Kidney (tissue), 14 donors: ENCODE measurements around the gene DSTN. TPM values are rescaled to one million over a fixed set of nuclear protein-coding genes. Genes with fewer than 3 reads are reported as not detected.

Experiments used
- DNase-seq, 5 donors: peaks; one replicate each; pipeline ENCODE4 v3.0.0-alpha.2; 2013 to 2020
- FAIRE-seq: peaks from 2 replicates; lab custom pipeline; 2012; peaks lifted over from hg19 to GRCh38; lab: Jason Lieb, UNC
- H3K27ac ChIP-seq, 2 donors: one replicate each; pipeline ENCODE4 v1.7.0; 2013; ENCODE audit warnings: low read depth in 2 of 2, low read length in 2 of 2, inconsistent platforms in 1 of 2
- H3K27me3 ChIP-seq: one replicate; pipeline ENCODE4 v1.7.1; 2013; ENCODE audit warnings: low read length, inconsistent platforms; ENCODE audit not compliant: control insufficient read depth, insufficient read depth
- H3K36me3 ChIP-seq, 3 donors: one replicate each; pipeline versions ENCODE4 v1.7.0 to v1.7.1; 2013; ENCODE audit warnings: low read length in 3 of 3, control low read depth in 1 of 3, inconsistent platforms in 1 of 3; ENCODE audit not compliant: insufficient read depth in 3 of 3, control insufficient read depth in 2 of 3
- H3K4me1 ChIP-seq, 3 donors: one replicate each; pipeline versions ENCODE4 v1.7.0 to v1.7.1; 2013; ENCODE audit warnings: low read length in 3 of 3, inconsistent platforms in 1 of 3, low read depth in 1 of 3; ENCODE audit not compliant: control insufficient read depth in 2 of 3, insufficient read depth in 2 of 3
- H3K4me3 ChIP-seq, 3 donors: one replicate each; pipeline versions ENCODE4 v1.7.0 to v1.8.1; 2013; ENCODE audit warnings: low read length in 3 of 3, control low read depth in 1 of 3, inconsistent platforms in 1 of 3
- H3K9ac ChIP-seq, 3 donors: one replicate each; pipeline versions ENCODE4 v1.7.0 to v1.7.1; 2013; ENCODE audit warnings: low read length in 3 of 3, control low read depth in 1 of 3, inconsistent platforms in 1 of 3
- H3K9me3 ChIP-seq, 3 donors: one replicate each; pipeline versions ENCODE4 v1.7.0 to v1.7.1; 2013; ENCODE audit warnings: low read length in 3 of 3, control low read depth in 1 of 3, inconsistent platforms in 1 of 3; ENCODE audit not compliant: control insufficient read depth in 2 of 3, insufficient read depth in 1 of 3
- CTCF ChIP-seq: IDR thresholded peaks from 3 replicates; pipeline ENCODE4 v1.5.1; 2012; ENCODE audit warnings: mild to moderate bottlenecking, moderate library complexity, borderline replicate concordance; ENCODE audit not compliant: insufficient read depth; ENCODE audit errors: extremely low read depth
- intact Hi-C: fragments of 100-400 bp; cut with DNase I; formaldehyde crosslinking; loops from one replicate; pipeline ENCODE4 v1.11.1; 2022
- polyA plus RNA-seq: library from polyadenylated mRNA; stranded (reverse); fragments of 350-450 nt; fragmentation: Illumina TruSeq; extraction: RNeasy Lipid Tissue Mini Kit (QIAGEN cat#74804); gene quantifications from one replicate; pipeline ENCODE4 v1.2.3, GENCODE V29; 2014; ENCODE audit warnings: low read depth, low replicate concordance; ENCODE audit not compliant: insufficient read depth
- total RNA-seq: library from RNA; stranded (reverse); fragmentation: NEBNext Ultra II Directional; extraction: Animal tissue kit (Norgen Biotek cat#: 25700); gene quantifications from one replicate; pipeline ENCODE4 v1.2.1, GENCODE V29; 2021
- donor health status: control.
- donor health status: control.
- donor health status: control.
- donor health status: control.
- donor health status: control.
- donor health status: DM: yes; HTN: yes; CAD: no.
- donor health status: Normal renal cell carcinoma (clear cell type).

DSTN gene
- total and polyA plus RNA-seq, 2 donors from 2014 or later: 409 to 525 TPM

- DNase-seq (peak in 3 of 5 donors; percentile 7 to 61 (median 35)), FAIRE-seq (no peak)
- Histone ChIP-seq H3K9me3 (no peaks in the 10 kb centered on the region), H3K4me3 (no peak overlapping the region), H3K9ac (no peak overlapping the region), H3K36me3 (peaks cover 0 to 35% (median 29%) of the 10 kb centered on the region in 3 donors), H3K27me3 (no peaks in the 10 kb centered on the region), H3K27ac (no peak overlapping the region), H3K4me1 (peaks cover 0 to 7% (median 0%) of the 10 kb centered on the region in 3 donors)
- intact Hi-C loops: no loop called here
- no peak for TF ChIP-seq CTCF
Measured at GRCh38 chr20:17617868-17618672, 48.2 kb downstream of the DSTN start.

- intact Hi-C loops: no loop called here
- Histone ChIP-seq H3K4me1 (peaks cover 0 to 7% (median 0%) of the 10 kb centered on the region in 3 donors), H3K36me3 (peaks cover 0 to 41% (median 31%) of the 10 kb centered on the region in 3 donors), H3K9ac (no peak overlapping the region), H3K4me3 (no peak overlapping the region), H3K27me3 (no peaks in the 10 kb centered on the region), H3K9me3 (no peaks in the 10 kb centered on the region), H3K27ac (no peak overlapping the region)
- TF ChIP-seq CTCF: no peak
- FAIRE-seq (no peak), DNase-seq (peak in 1 of 5 donors; percentile 40)
Measured at GRCh38 chr20:17618673-17619013, 48.8 kb downstream of the DSTN start.

- Histone ChIP-seq H3K36me3 (peaks cover 3 to 50% (median 38%) of the 10 kb centered on the region in 3 donors), H3K4me3 (no peak overlapping the region), H3K9me3 (no peaks in the 10 kb centered on the region), H3K9ac (no peak overlapping the region), H3K4me1 (peaks cover 0 to 5% (median 0%) of the 10 kb centered on the region in 3 donors), H3K27me3 (no peaks in the 10 kb centered on the region), H3K27ac (no peak overlapping the region)
- peak in 3 of 5 donors; percentile 7 to 65 (median 23) for DNase-seq
- TF ChIP-seq CTCF: no peak
- FAIRE-seq: no peak
- intact Hi-C loops: no loop called here
Measured at GRCh38 chr20:17619351-17620093, 49.6 kb downstream of the DSTN start.
